ENCODE data around the gene HMOX2.

The HMOX2 gene

GRCh38 chr16:4525634-4526277, 49.6 kb downstream of the HMOX2 start:
- no peak for FAIRE-seq

GRCh38 chr16:4529085-4530060, 53.2 kb downstream of the HMOX2 start:
- FAIRE-seq: no peak

GRCh38 chr16:4531811-4532210, 55.6 kb downstream of the HMOX2 start:
- no peak for FAIRE-seq

DNA sequence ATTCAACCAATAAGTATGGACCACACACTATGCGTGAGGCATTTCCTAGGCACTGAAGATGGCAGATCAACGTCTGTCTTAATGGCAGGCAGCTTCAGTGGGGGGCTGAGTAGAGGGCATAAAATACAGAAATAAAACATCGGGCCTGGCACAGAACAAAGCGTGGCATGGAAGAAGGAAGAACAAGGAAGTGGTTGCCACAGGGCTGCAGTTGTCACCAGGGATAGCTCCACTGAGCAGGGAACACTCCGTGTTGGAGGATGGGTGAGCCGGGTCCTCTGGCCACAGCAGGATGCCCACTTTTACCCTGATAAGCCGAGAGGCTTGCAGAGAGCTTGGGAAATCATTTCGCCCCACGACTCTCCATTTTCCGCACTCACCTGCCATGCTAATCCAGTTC, 56.0 kb downstream of the HMOX2 start:
- FAIRE-seq: no peak

DNA sequence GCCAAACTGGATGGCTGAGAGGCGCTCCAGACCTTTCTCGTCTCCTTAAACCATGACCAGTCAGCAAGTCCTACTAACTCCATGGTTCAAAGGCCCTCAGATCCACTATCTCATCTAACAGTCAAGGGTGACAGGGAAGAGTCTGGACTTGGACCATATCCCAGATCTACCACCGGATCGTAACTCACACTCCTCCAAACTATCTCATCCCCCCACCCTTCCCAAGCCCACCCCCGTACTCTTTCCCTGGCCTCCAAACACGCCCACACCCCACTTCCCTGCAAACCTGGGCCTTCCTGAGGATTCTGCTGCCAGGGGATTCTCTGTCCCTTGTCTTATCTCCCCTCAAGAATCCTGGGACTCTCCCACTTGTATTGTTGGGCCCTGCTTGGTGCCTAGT, 57.3 kb downstream of the HMOX2 start:
- FAIRE-seq: no peak

DNA sequence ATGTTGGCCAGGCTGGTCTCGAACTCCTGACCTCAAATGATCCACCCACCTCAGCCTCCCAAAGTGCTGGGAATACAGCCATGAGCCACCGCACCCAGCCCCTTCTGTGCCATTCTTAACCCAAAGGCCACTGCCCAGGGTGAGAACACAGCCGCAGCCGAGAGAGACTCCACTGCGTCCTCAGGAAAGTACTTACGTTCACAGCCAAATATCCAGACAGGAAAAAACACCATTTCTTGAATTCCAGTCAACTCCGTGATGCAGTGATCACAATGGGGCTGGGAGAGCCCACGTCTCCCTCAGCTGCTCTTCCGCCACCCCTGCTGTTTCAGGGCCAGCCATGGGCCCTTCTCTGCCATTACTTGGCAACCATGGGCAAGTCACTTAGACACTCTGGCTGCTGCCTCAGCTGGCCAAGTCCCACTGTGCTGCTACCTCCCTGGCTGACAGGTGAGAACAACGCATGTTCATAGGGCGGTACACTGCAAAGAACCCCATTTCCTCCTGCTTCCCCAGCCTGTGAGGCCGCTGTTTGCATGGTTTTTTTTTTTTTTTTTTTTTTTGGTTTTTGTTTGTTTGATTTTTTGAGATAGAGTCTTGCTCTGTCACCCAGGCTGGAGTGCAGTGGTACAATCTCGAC, 58.1 kb downstream of the HMOX2 start:
- no peak for FAIRE-seq

- FAIRE-seq: no peak
Observed at GRCh38 chr16:4535627-4536108, 59.5 kb downstream of the HMOX2 start.

DNA sequence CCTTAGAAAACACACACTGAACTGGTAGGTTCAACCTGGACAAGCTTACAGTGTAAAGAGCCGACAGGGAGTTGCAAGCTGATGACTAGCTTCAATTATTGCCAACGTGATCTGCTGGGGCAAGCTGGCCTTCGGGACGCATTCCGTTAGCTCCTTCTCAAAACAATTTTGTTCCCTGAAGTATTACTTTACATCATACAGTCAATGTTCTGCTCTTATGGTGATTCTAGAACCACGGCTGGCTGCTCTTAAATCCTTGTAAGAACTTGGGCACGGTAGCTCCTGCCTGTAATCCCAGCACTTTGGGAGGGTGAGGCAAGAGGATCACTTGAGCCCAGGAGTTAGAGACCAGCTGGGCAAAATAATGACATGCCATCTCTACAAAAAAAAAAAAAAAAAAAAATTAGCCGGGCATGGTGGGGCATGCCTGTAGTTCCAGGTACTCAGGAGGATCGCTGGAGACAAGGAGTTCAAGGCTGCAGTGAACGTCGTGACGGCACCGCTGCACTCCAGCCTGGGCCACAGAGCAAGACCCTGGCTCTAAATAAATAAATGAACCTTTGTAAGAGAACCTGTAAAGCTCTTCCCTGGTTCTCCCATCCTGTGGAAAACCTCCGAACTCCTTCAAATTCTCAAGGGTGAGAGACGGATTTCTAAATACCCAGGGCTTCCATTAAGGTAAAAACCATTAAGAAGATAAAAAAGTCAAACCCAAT, 60.4 kb downstream of the HMOX2 start:
- no peak for FAIRE-seq

GRCh38 chr16:4537376-4538343, 61.5 kb downstream of the HMOX2 start:
- FAIRE-seq: no peak

DNA sequence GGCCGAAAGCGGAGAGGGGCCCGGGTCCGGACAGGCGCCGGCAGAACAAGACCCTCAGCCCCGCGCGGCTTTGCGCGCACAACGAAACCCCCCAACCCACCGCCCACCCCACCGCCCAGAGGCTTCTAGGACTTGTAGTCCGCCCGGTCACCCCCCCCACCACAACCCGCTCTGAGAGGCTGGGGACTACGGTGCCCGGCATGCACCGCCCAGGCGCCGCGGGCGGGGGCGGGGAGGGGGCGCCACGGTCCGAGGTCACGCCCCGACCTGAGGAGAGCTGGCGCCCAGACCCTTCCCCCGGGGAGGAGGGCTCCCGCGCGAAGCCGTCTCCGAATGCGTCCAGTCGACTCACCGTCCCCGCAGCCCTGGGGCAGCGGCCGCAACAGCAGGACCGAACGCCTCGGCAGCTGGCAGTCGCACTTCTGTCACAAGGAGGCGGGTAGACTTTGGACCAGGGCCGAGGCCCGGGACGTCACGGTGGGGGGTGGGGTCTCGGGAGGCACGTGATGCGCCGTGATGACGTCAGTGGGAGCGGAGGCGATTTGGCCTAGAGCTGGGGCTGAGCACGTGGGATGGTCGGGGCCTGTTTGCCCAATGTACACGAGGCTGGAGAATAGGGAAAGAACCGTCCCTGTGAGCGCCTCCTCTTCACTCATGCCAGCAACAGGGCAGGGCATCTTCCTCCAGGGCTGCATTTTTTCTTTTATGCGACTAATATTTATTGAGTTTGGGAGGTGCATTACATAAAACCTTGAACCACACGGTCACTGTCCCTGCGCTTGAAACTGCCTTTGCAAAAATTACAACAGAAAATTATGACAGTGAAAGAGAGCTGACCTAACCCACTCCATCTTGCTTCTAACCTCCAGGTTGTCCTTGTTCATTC, 62.4 kb downstream of the HMOX2 start, which contains the start of gene CDIP1:
Gene CDIP1, minus strand, starts transcription at position 424 of the 886 bp plus-strand sequence. CDS start 24,643 bp downstream, outside the sequence.
- FAIRE-seq: peak; percentile 94

DNA sequence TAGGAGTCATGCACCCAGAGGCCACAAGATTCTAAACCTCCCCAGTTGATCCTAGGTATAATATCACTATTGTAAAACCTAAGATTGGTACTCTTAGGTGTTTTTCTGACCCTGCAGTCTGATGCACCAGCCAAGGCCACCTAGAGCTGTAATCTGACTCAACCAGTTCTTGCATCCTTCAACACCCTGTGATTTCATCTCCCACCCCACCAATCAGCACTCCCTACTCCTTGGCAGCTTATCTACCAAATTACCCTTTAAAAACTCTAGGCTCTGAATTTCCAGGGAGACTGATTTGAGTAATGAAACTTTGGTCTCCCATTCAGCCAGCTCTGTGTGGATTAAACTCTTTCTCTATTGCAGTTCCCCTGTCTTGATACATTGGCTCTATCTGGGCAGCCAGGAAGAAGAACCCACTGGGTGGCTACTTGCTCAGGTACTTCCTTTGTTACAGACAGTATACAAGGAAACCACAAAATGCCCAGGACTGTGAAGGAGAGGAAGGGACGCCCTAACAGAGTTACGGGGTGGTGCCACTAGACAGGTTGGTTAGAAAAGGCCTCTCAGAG, 63.6 kb downstream of the HMOX2 start:
- no peak for FAIRE-seq

DNA sequence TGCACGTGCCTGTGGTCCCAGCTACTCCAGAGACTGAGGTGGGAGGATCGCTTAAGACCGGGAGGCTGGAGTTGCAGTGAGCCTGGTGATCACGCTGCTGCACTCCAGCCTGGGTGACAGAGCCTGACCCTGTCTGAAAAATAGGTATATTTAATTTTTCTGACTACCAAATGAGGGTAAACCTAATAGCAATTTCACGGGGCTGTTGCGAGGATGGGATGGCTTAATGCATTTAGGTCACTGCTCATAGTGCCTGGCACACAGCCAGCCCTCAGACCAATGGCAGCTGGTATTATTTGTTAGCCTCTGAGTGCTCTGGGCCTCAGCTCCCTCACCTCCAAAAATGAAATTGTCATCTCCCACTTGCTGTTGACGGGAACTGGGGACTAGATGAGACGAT, 68.3 kb downstream of the HMOX2 start:
- no peak for FAIRE-seq

DNA sequence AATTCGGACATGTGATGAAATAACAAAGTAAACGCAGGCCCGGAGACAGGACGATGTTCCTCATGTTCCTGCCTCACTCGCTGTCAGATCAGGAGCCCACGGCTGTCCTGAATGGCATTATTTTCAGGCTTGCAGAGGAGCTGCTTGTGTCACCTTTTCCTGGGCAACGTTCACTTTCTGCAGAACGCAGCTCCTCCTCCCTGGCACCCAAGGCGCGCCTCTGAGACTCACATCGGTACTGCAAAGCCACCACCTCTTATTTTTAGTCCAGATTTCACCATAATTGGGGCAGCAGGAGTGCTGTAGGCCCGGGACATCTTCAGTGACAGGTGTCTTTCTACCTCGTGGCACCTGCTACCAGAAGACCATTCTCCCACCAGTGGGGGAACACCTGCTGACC, 71.9 kb downstream of the HMOX2 start:
- no peak for FAIRE-seq

- FAIRE-seq: no peak
Observed at GRCh38 chr16:4550591-4550990, 74.4 kb downstream of the HMOX2 start.

- FAIRE-seq: no peak
Observed at GRCh38 chr16:4552541-4552940, 76.3 kb downstream of the HMOX2 start.

DNA sequence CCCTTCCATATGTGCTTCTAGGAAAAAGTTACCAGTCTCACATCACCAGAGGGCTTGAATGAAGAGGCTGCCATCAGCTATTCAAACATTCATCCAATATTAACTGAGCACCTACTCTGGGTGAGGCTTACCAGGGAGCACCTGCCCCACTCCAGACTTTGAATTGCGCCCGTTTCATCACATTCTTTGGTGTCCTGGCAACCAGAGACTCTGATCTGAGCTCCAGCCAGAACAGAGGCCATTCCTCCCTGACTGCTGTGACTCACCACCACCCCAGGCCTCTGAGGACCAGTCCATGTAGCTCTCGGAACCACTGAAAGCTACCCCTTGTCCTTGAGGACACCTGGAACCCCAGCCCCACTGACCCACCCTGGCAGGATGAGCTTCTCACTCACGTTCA, 79.9 kb downstream of the HMOX2 start, which contains the start of gene C16orf96:
Gene C16orf96, plus strand, starts transcription at position 229 of the 400 bp plus-strand sequence. Its CDS starts 150 bp downstream, at position 379.
- FAIRE-seq: no peak

DNA sequence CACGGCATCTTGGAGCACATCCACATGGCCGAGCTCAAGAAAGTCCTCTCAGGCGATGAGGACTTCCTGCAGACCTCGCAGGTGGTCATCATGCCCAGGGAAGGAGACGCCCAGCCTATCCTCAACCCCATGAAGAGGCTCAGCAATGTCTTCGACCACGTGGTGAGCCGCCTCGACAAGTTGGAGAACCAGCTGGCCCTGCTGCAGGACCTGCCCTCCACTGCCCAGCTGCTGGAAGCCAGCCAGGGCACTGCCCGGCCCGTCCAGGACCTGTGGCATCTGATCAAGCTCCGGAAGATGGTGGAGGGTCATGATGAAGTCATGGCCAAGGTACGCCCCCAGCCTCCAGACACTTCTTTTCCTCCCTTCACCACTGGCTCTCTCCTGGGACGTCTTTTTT, 80.4 kb downstream of the HMOX2 start:
- FAIRE-seq: no peak

DNA sequence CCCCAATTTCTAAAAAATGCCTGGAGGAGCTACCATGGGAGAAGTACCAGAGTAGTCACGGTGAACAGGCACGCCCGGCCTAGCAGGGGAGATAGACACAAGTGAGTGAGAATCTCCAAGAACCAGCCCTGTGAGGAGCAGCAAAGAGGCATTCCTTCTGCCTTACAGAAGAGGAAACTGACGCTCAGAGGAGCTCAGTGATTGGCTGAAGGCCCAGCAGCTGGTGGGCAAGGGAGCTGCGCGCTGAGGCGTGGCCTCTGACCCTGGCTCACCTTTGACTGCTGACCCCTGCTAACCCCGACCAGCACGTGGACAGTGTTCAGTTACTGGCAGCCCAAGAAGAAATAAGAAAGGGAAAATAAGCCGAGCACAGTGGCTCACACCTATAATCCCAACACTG, 81.8 kb downstream of the HMOX2 start:
- no peak for FAIRE-seq

All from G401.6 (cell line).